ENCODE data around the gene TEX22. TPM values are rescaled to one million over a fixed set of nuclear protein-coding genes. Genes with fewer than 3 reads are reported as not detected.
A peak's percentile ranks its signal among the peaks of the same experiment; 100 is the strongest.

The TEX22 gene
- total RNA-seq, 2 experiments from 2014 or later: 3.4 to 3.7 TPM

DNA sequence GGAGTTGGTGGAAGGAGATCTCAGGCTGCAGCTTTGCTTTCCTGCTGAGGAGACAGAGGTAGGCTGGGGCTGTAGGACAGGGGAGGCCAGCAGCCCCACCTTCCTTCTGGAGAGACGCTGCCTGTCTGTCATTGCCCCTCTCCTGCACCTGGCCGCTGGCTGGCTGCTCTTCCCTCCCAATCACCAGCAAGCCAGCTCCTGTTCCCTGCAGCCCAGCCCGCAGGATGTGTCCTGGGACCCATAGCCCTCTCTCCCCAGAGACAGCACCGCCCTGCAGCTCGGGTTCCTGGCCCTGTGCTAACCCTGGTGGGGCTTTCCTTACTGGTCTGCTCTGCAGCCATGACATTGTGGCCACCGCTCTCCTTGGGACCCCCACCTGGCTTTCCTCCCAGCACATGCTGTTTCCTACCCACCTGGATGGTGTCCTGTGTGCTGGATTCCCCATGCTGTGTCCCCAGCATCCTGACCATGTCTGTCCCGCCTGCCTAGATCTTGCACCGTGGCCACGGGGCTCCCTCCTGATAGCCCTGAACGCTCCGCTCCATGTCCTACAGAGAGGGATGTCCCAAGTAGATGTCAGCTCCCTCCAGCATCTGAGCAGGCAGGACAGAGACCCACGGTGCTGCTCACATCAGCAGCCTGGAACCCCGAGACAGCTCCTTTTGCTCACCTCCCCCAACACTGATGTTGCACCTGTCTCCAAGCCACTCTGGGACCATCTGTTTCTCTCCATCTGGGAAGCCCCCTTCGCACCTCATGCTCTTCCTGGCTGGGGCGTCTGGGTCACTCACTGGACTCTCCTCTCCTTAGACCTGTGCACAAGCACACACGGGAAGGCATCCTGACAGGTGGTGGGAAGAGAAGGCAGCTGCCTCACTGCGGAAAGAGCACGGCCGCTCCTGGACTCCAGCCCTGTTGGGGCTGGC lies 20.2 kb downstream of the TEX22 start:
- Mint-ChIP-seq H3K4me3 (peak overlapping the region; percentile 54), H3K4me1 (peaks cover 32% of the 10 kb centered on the region), H3K36me3 (peaks cover under 1% of the 10 kb centered on the region), H3K27me3 (peaks cover 14% of the 10 kb centered on the region), H3K9me3 (ENCODE audit: low read depth) (no peaks in the 10 kb centered on the region), H3K27ac (peak overlapping the region; percentile 12)
- DNase-seq (no peak), ATAC-seq (no peak)
- CTCF ChIA-PET: interaction anchor here (0.8 to 1.6 kb wide), 5 partner anchors 9 to 72 kb away, joined by 3 to 8 read pairs (median 3); no protein-coding TSS in a partner anchor

GRCh38 chr14:105419195-105420091 lies 21.1 kb downstream of the TEX22 start, which contains the start of gene MTA1:
MTA1 (plus strand) TSS chr14:105419827; CDS start chr14:105420036, 209 bp downstream.
- no peak for DNase-seq
- H3K4me3 Mint-ChIP-seq: peak within 1 kb of the TSS; percentile 84
- peaks cover 3% of the 10 kb centered on the region for H3K36me3 Mint-ChIP-seq
- CTCF ChIA-PET: interaction anchor here (1.3 to 1.5 kb wide), 2 partner anchors 10 to 62 kb away, joined by 3 read pairs; no protein-coding TSS in a partner anchor
- ATAC-seq: peak; percentile 73
- no peaks in the 10 kb centered on the region for H3K9me3 Mint-ChIP-seq (ENCODE audit: low read depth)
- peaks cover 32% of the 10 kb centered on the region for H3K4me1 Mint-ChIP-seq
- H3K27me3 Mint-ChIP-seq: peaks cover 7% of the 10 kb centered on the region
- peak within 1 kb of the TSS; percentile 80 for H3K27ac Mint-ChIP-seq

DNA sequence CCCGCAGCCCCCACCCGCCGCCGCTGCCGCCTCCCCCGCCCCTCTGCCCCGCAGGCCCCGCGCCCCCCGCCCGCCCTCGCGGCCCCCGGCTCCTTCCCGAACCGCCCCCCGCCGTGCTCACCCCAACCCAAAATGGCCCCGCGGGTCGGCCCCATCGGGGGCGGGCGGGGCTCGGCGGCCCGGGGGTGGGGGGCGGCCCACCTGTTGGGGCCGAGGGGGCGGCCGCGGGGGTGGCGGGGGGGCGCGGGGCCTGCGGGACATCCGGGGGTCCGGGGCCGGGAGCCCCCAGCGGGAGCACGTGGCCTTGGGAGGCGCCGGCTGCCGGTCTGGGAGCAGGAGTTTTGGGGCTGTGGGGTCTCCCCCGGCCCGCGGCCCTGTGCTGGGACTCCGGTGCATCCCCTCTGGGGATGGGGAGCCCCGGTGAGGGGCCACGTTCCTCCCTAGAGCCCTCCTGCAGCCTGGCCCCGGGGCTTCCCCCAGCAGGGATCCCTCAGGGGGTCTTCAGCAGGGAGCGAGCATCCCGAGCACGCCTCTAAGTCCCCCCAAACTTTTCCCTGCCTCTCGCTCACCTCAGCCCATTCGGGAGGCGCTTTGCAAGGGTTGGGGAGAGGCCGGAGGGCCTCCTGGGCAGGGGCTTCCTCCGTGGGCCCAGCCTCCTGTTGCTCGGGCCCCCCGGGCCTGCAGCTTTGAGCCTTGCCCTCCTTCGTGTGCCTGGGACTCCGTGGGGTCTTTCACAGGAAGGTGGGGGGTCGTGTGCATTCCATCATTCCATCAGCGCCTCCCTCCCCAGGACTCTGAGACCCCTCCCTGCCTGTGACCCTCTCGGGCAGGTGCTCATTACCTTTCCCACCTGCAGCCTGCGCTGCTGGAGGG lies 22.0 kb downstream of the TEX22 start:
- H3K36me3 Mint-ChIP-seq: peaks cover 3% of the 10 kb centered on the region
- ATAC-seq (peak; percentile 17), DNase-seq (no peak)
- H3K27me3 Mint-ChIP-seq: peaks cover 7% of the 10 kb centered on the region
- H3K27ac Mint-ChIP-seq: peak overlapping the region; percentile 80
- CTCF ChIA-PET: no interaction called here
- H3K9me3 Mint-ChIP-seq (ENCODE audit: low read depth): no peaks in the 10 kb centered on the region
- peak overlapping the region; percentile 84 for H3K4me3 Mint-ChIP-seq
- peaks cover 28% of the 10 kb centered on the region for H3K4me1 Mint-ChIP-seq

- no peak for DNase-seq
- peaks cover 5% of the 10 kb centered on the region for H3K27me3 Mint-ChIP-seq
- H3K9me3 Mint-ChIP-seq (ENCODE audit: low read depth): no peaks in the 10 kb centered on the region
- ATAC-seq: no peak
- CTCF ChIA-PET: interaction anchor here (1.1 to 1.2 kb wide), 2 partner anchors 9 to 70 kb away, joined by 3 read pairs; partner anchors contain the start of gene TEDC1
- H3K4me1 Mint-ChIP-seq: peaks cover 28% of the 10 kb centered on the region
- peaks cover 5% of the 10 kb centered on the region for H3K36me3 Mint-ChIP-seq
- H3K27ac Mint-ChIP-seq: peak overlapping the region; percentile 80
- peak overlapping the region; percentile 84 for H3K4me3 Mint-ChIP-seq
Measured at GRCh38 chr14:105420974-105421674, 22.8 kb downstream of the TEX22 start.

DNA sequence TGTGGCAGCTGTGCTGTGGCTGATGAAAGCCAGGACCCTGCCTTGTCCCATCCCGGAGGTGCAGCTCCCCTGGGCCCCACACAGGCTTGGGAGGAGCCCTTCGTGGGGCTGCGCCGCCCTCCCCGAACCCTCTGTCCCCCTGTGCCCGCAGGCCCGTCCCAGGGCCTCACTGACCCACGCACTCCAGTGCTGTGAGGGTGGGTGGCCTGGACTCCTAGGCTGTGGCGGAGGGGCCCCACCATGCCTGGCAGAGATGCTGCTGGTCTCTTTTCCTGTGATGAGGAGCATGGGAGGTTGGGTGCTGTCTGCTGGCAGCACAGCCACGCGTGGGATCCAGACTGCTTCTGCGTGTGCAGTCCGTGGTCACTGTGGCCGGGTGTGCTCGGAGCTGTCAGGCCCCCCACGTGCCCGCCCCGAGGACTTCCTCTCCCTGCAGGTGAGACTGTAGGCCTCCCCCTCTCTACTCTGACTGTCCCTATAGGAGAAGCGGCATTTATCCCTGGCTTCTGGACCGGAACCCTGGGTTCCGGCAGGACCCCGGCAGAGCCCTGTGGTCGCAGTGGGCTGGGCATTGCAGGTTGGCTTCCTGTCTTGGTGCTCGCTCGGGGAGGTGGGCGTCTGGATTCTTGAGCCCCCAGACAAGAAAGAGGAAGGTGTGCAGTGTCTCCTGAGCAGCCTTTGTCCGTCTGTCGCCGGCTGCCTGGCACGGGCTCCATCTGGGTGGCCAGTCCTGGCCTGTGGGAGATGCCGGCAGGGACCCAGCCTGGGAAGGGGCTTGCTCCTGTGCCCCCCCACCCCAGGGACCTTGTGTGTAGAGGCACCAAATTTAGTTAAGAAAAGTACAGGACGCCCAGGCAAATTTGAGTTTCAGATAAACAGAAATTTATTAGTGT lies 23.6 kb downstream of the TEX22 start:
- H3K36me3 Mint-ChIP-seq: peaks cover 11% of the 10 kb centered on the region
- ATAC-seq: no peak

DNA sequence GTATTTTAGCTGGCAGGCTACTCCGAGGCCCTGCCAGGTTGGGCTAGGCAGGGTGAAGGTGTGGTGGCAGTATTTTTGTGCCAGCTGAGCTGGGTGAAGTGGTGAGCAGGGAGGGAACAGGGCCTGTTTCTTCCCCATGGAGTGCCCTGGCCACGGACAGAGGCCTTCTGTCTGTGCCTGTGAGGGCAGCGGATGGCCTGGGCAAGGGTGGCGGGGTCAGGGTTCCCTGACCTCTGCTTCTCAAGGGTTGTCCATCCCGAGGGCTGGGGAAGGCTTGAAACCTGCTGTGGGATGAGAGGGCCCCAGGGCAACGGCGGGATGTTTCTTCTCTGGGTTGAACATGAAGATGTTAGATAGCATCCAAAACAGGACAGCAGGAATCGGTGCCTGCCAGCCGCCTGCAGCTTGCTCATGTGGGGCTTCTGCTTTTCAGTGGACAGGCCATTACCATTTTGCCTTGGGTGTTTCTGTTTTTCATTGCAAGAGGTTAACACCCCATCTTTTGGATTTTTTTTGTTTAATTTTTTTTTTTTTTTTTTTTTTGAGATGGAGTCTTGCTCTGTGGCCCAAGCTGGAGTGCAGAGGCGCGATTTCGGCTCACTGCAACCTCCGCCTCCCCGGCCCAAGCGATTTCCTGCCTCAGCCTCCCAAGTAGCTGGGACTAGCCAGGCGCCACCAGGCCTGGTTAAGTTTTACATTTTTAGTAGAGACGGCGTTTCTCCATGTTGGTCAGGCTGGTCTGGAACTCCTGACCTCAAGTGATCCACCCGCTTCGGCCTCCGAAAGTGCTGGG lies 24.6 kb downstream of the TEX22 start:
- H3K4me3 Mint-ChIP-seq: no peak overlapping the region
- no peaks in the 10 kb centered on the region for H3K9me3 Mint-ChIP-seq (ENCODE audit: low read depth)
- no peaks in the 10 kb centered on the region for H3K27me3 Mint-ChIP-seq
- H3K36me3 Mint-ChIP-seq: peaks cover 17% of the 10 kb centered on the region
- H3K27ac Mint-ChIP-seq: peak overlapping the region; percentile 43
- peaks cover 41% of the 10 kb centered on the region for H3K4me1 Mint-ChIP-seq
- DNase-seq: no peak
- CTCF ChIA-PET: interaction anchor here (1.5 kb wide), 1 partner anchor 51 kb away, joined by 4 read pairs; no protein-coding TSS in a partner anchor
- ATAC-seq: no peak

More for the DNA sequence above, 23.6 kb downstream of the TEX22 start:
- DNase-seq: no peak
- no peaks in the 10 kb centered on the region for H3K27me3 Mint-ChIP-seq
- H3K4me3 Mint-ChIP-seq: peak overlapping the region; percentile 84
- no peaks in the 10 kb centered on the region for H3K9me3 Mint-ChIP-seq (ENCODE audit: low read depth)
- CTCF ChIA-PET: interaction anchor here (1.1 to 1.5 kb wide), 3 partner anchors 8 to 69 kb away, joined by 3 to 4 read pairs (median 3); partner anchors contain the start of gene TEDC1
- H3K4me1 Mint-ChIP-seq: peaks cover 33% of the 10 kb centered on the region
- H3K27ac Mint-ChIP-seq: peak overlapping the region; percentile 71

DNA sequence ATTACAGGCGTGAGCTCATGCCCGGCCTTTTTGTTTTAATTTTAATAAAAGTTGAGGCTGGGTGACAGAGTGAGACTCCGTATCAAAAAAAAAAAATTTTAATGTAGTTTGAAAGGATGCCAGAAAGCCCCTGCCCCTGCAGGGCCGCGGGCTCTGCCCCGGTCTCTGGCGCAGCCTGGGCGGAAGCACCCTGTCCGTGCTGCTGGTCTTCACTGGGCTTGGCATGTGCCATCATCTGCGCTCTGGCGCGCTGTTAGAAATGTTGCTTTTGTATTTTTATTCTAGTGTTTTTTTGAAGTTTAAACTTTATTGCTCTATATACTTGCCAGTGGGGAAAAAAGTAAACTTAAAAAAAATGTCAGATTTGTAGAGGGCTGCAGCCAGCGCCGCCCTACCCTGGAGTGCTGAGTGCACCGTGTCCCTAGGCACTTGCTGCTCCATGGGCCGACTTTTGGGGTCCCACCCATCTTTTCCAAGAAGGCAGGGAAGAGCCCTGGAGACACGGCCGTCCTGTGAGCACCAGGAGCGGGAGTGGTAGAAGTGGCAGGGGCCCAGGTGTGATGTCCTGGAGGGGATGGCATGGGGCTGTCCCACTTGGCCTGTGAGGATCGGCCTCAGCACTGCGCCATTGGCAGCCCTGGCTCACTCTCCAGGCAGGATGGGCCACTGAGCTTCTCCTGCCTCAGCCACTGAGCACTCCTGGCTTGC lies 25.3 kb downstream of the TEX22 start:
- Mint-ChIP-seq H3K4me3 (no peak overlapping the region), H3K36me3 (peaks cover 19% of the 10 kb centered on the region), H3K27me3 (no peaks in the 10 kb centered on the region), H3K4me1 (peaks cover 42% of the 10 kb centered on the region), H3K9me3 (ENCODE audit: low read depth) (no peaks in the 10 kb centered on the region), H3K27ac (no peak overlapping the region)
- ATAC-seq (no peak), DNase-seq (no peak)
- CTCF ChIA-PET: interaction anchor here (1.5 kb wide), 1 partner anchor 51 kb away, joined by 4 read pairs; no protein-coding TSS in a partner anchor

DNA sequence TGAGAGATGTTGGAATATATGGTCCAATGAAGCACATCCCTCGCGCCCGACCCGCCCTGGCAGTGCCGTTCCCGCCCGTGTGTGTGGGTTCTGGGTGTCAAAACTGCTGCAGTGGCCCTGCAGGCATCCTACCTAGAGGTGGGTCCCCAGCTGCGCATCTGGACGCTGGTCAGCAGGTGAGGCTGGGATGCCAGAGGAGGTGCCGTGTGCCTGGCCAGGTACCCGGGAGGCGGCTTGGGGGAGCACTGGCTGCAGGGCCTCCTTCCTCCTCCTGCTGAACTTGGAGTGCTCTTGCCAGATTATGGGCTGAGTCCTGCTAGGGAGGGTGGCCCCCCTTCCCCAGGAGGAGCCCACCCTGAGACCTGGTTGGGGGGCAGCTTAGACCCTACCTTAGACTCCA lies 26.5 kb downstream of the TEX22 start:
- no peak overlapping the region for H3K4me3 Mint-ChIP-seq
- no peak for ATAC-seq
- H3K27ac Mint-ChIP-seq: no peak overlapping the region
- DNase-seq: no peak
- no peaks in the 10 kb centered on the region for H3K27me3 Mint-ChIP-seq
- CTCF ChIA-PET: interaction anchor here (0.9 kb wide), 1 partner anchor 65 kb away, joined by 4 read pairs; no protein-coding TSS in a partner anchor
- peaks cover 23% of the 10 kb centered on the region for H3K36me3 Mint-ChIP-seq
- peaks cover 39% of the 10 kb centered on the region for H3K4me1 Mint-ChIP-seq
- H3K9me3 Mint-ChIP-seq (ENCODE audit: low read depth): no peaks in the 10 kb centered on the region

DNA sequence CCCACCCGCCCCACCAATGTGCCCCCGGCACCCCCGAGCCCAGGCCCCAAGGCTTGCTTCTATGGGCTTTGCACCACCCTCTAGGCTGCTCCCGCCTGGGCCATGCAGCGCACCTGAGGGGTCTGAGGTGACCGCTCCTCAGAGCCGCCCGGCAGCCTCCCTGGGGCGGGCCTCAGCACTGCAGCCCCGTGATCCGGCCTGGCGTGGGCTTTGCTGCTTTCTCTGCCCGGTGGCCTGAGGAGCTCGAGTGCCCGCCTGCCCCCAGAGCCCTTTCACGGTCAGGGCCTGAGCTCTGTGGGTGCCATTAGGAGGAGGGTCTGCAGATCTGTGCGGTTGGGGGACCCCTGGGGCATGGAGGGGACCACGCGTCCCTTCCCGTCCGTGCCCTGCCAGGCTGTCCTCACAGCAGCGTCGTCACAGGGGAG lies 27.5 kb downstream of the TEX22 start:
- peaks cover 33% of the 10 kb centered on the region for H3K36me3 Mint-ChIP-seq
- no peaks in the 10 kb centered on the region for H3K9me3 Mint-ChIP-seq (ENCODE audit: low read depth)
- DNase-seq (no peak), ATAC-seq (no peak)
- H3K4me3 Mint-ChIP-seq: no peak overlapping the region
- peaks cover 36% of the 10 kb centered on the region for H3K4me1 Mint-ChIP-seq
- no peaks in the 10 kb centered on the region for H3K27me3 Mint-ChIP-seq
- CTCF ChIA-PET: no interaction called here
- H3K27ac Mint-ChIP-seq: no peak overlapping the region

- Mint-ChIP-seq H3K36me3 (peaks cover 38% of the 10 kb centered on the region), H3K4me1 (peaks cover 29% of the 10 kb centered on the region), H3K27ac (no peak overlapping the region), H3K9me3 (ENCODE audit: low read depth) (no peaks in the 10 kb centered on the region), H3K4me3 (no peak overlapping the region), H3K27me3 (no peaks in the 10 kb centered on the region)
- no peak for DNase-seq
- no peak for ATAC-seq
- CTCF ChIA-PET: no interaction called here
Measured at GRCh38 chr14:105426416-105427130, 28.2 kb downstream of the TEX22 start.

All from activated CD8-positive, alpha-beta memory T cell treated with anti-CD3 and anti-CD28 coated beads, Interleukin-2, amount 10 ng/mL, durations not matched to agents 7 days and 5 days (primary cell).